GM12878 (cell line): ENCODE data around the gene BSCL2. TPM values are rescaled to one million over a fixed set of nuclear protein-coding genes. Genes with fewer than 3 reads are reported as not detected.

ENCODE experiments used
- ATAC-seq: fragments of 200-7000 bp; cut with Tn5 transposase; 3 replicates; pipeline ENCODE4 v1.9.1; 2020; ENCODE audit warnings: mild to moderate bottlenecking, moderate library complexity
- BruUV-seq: library from RNA; stranded (reverse); fragments of 400-500 nt; replicated peaks from 2 replicates; lab custom pipeline; 2021; lab: Mats Ljungman, UMichigan
- CTCF ChIA-PET: fragments of 300-600 bp; sonication (Branson Sonifier 250); formaldehyde crosslinking; extraction: SDS; loops from one replicate; lab custom pipeline; 2021; ENCODE audit warnings: inconsistent platforms; lab: Yijun Ruan, JAX
- POLR2A ChIA-PET: fragments of 350-600 bp; formaldehyde crosslinking; extraction: SDS; loops from one replicate; lab custom pipeline; 2021; ENCODE audit warnings: inconsistent platforms; lab: Charles Lee
- RAD21 ChIA-PET: fragments of 300-600 bp; sonication (Branson Sonifier 250); formaldehyde crosslinking; loops from one replicate; lab custom pipeline; 2023; ENCODE audit warnings: antibody characterized with exemption; ENCODE audit not compliant: unreplicated experiment; lab: Charles Lee
- SMC1A ChIA-PET: fragments of 300-600 bp; sonication (Branson Sonifier 250); formaldehyde crosslinking; loops from one replicate; lab custom pipeline; 2023; ENCODE audit not compliant: unreplicated experiment, uncharacterized antibody; lab: Charles Lee
- DNase-seq: peaks from one replicate; pipeline ENCODE4 v3.0.0-alpha.2; 2011; ENCODE audit warnings: low read depth, low spot score
- FAIRE-seq: peaks from 3 replicates; lab custom pipeline; 2011; peaks lifted over from hg19 to GRCh38; lab: Jason Lieb, UNC
- H2AFZ ChIP-seq: 2 replicates; pipeline ENCODE4 v1.6.0; 2011; ENCODE audit warnings: low read depth, low read length, control low read depth; ENCODE audit not compliant: control insufficient read depth
- H3K27ac ChIP-seq: 2 replicates; pipeline ENCODE4 v1.5.1; 2011; ENCODE audit warnings: control low read depth; ENCODE audit not compliant: control insufficient read depth, insufficient read depth
- H3K27me3 ChIP-seq, 2 experiments: replicated peaks in 1 of 2; 2 replicates each; pipeline versions ENCODE4 v1.6.0 to v1.6.1; 2011; ENCODE audit warnings: low read length in 1 of 2; ENCODE audit not compliant: control insufficient read depth in 2 of 2, insufficient read depth in 2 of 2
- H3K36me3 ChIP-seq, 2 experiments: 2 replicates each; pipeline ENCODE4 v1.5.1; 2011; ENCODE audit warnings: low read length in 1 of 2; ENCODE audit not compliant: control insufficient read depth in 2 of 2, insufficient read depth in 2 of 2
- H3K4me1 ChIP-seq: 2 replicates; pipeline ENCODE4 v1.6.1; 2011; ENCODE audit warnings: mild to moderate bottlenecking, low read length, moderate library complexity, mixed read lengths; ENCODE audit not compliant: control insufficient read depth, insufficient read depth
- H3K4me2 ChIP-seq: 2 replicates; pipeline ENCODE4 v1.6.0; 2011; ENCODE audit warnings: control low read depth; ENCODE audit not compliant: control insufficient read depth, insufficient read depth
- H3K4me3 ChIP-seq: fragments of 200-600 bp; sonication (generic); 2 replicates; pipeline ENCODE4 v1.5.1; 2016
- H3K79me2 ChIP-seq: 2 replicates; pipeline ENCODE4 v1.6.0; 2011; ENCODE audit warnings: low read length; ENCODE audit not compliant: control insufficient read depth, insufficient read depth
- H3K9ac ChIP-seq: 2 replicates; pipeline ENCODE4 v1.8.0; 2011; ENCODE audit warnings: low read length, control low read depth, mixed read lengths; ENCODE audit not compliant: control insufficient read depth, insufficient read depth
- H3K9me3 ChIP-seq: replicated peaks from 3 replicates; pipeline ENCODE4 v1.5.1; 2011; ENCODE audit warnings: mild to moderate bottlenecking, low read length; ENCODE audit not compliant: control insufficient read depth, insufficient read depth
- H4K20me1 ChIP-seq: 2 replicates; pipeline ENCODE4 v1.6.0; 2011; ENCODE audit not compliant: control insufficient read depth, insufficient read depth
- CBFB ChIP-seq: IDR thresholded peaks from 2 replicates; pipeline ENCODE4 v1.6.1; 2016; ENCODE audit warnings: antibody characterized with exemption, low read depth
- E2F8 ChIP-seq: fragments of 450-650 bp; IDR thresholded peaks from 2 replicates; pipeline ENCODE4 v1.6.1; 2018; ENCODE audit warnings: mild to moderate bottlenecking, low read depth, moderate library complexity; ENCODE audit not compliant: partially characterized antibody
- HDAC6 ChIP-seq: fragments of 200-600 bp; sonication (generic); IDR thresholded peaks from one replicate; pipeline ENCODE4 v1.8.0; 2017; ENCODE audit warnings: antibody characterized with exemption; ENCODE audit not compliant: unreplicated experiment
- MXI1 ChIP-seq: fragments of 150-350 bp; IDR thresholded peaks from 2 replicates; pipeline ENCODE4 v1.6.1; 2011; ENCODE audit warnings: low read depth, mild to moderate bottlenecking, inconsistent platforms, low read length, improper control_type of control experiment
- POLR2A ChIP-seq: IDR thresholded peaks from 2 replicates; pipeline ENCODE4 v1.6.1; 2011; ENCODE audit warnings: low read depth, mild to moderate bottlenecking, low read length
- RB1 ChIP-seq: fragments of 450-650 bp; formaldehyde crosslinking; IDR thresholded peaks from 2 replicates; pipeline ENCODE4 v1.6.1; 2017; ENCODE audit warnings: mild to moderate bottlenecking, borderline replicate concordance
- ZNF384 ChIP-seq: IDR thresholded peaks from 2 replicates; pipeline ENCODE4 v1.6.1; 2012; ENCODE audit warnings: low read depth, mild to moderate bottlenecking, low read length, improper control_type of control experiment, borderline replicate concordance
- WGBS: methylation state at CpG from one replicate; pipeline ENCODE4 v1.1.6; 2016; ENCODE audit warnings: low lambda C conversion rate; ENCODE audit not compliant: insufficient replicate concordance, insufficient coverage; ENCODE audit errors: missing lambda C conversion rate; 5-methylcytosine and 5-hydroxymethylcytosine counted together
- in situ Hi-C: fragments of 300-500 bp; cut with MboI; formaldehyde crosslinking; loops from 9 replicates; pipeline ENCODE4 v1.14.3; 2018; ENCODE audit warnings: mixed read lengths
- intact Hi-C: fragments of 100-400 bp; cut with micrococcal nuclease; formaldehyde crosslinking; loops from one replicate; pipeline ENCODE4 v1.14.2; 2022; ENCODE audit not compliant: unreplicated experiment
- polyA plus RNA-seq, 11 experiments: library from polyadenylated mRNA; depleted of rRNA in 4 of 11; unstranded in 6 of 11; stranded (reverse) in 5 of 11; fragments of >200 nt; fragmentation: Nextera tagmentation in 4 of 11; fragmentation: Illumina TruSeq in 1 of 11; extraction: Ambion mirVana in 4 of 11; extraction: Trizol in 1 of 11; gene quantifications; 1 replicate in 1 of 11; 2 replicates in 10 of 11; pipeline versions ENCODE4 v1.2.1 to v1.2.3, GENCODE V29; 2011 to 2016; ENCODE audit warnings: inconsistent platforms in 2 of 11, missing spikeins in 2 of 11, low read depth in 1 of 11
- total RNA-seq, 4 experiments: library from RNA; depleted of rRNA in 3 of 4; stranded (reverse); fragments of >200 nt in 3 of 4; fragmentation: Illumina TruSeq in 1 of 4; extraction: Trizol in 1 of 4; gene quantifications; 2 replicates each; pipeline versions ENCODE4 v1.2.1 to v1.2.3, GENCODE V29; 2013 to 2021

BSCL2 gene
- total and polyA plus RNA-seq, 10 of the 15 experiments (the other 5 are each of a cell fraction or from before 2014, with no cell fraction given): 12.3 to 57.9 (median 21.8) TPM

GRCh38 chr11:62669420-62670161, 37.6 kb downstream of the BSCL2 start:
- ChIA-PET CTCF (interaction anchor here (1.0 to 1.4 kb wide), 2 partner anchors 78 to 245 kb away, joined by 4 to 5 read pairs; partner anchors contain the start of gene TUT1), SMC1A (interaction anchor here (0.6 to 1.4 kb wide), 4 partner anchors 15 to 188 kb away, joined by 3 to 4 read pairs (median 3); no protein-coding TSS in a partner anchor), RAD21 (interaction anchor here (0.7 kb wide), 1 partner anchor 179 kb away, joined by 3 read pairs; no protein-coding TSS in a partner anchor), POLR2A (interaction anchor here (1.0 to 16.2 kb wide), 8 partner anchors 10 to 85 kb away, joined by 3 to 295 read pairs (median 6); partner anchors contain the start of genes GANAB, HNRNPUL2, INTS5 and TTC9C)
- Histone ChIP-seq H3K79me2 (peaks cover 68% of the 10 kb centered on the region), H4K20me1 (no peaks in the 10 kb centered on the region), H3K4me1 (peaks cover 21% of the 10 kb centered on the region), H3K4me3 (no peak overlapping the region), H3K4me2 (peak overlapping the region; percentile 64), H3K27ac (no peak overlapping the region), H2AFZ (no peak overlapping the region), H3K27me3 (no peaks in the 10 kb centered on the region), H3K9me3 (no peaks in the 10 kb centered on the region), H3K9ac (no peak overlapping the region), H3K36me3 (peaks cover 0 to 6% of the 10 kb centered on the region in 2 experiments; a peak in 1 of 4 replicates)
- BruUV-seq: no TSS peak
- ATAC-seq (no peak), DNase-seq (no peak), FAIRE-seq (no peak)
- intact Hi-C loops: loop anchor here (2.0 to 5.0 kb wide), 3 partner anchors 57 to 193 kb away; partner anchors contain the start of genes EML3, ROM1 and TUT1
- 0 out of 2 replicates have a peak, but pooled peaks have one; percentile 29 for TF ChIP-seq POLR2A
- no peak for TF ChIP-seq ZNF384
- no peak for TF ChIP-seq RB1
- TF ChIP-seq MXI1: no peak
- in situ Hi-C loops: no loop called here
- 86% methylated on average over 4 of the region's 4 CpGs for WGBS

DNA sequence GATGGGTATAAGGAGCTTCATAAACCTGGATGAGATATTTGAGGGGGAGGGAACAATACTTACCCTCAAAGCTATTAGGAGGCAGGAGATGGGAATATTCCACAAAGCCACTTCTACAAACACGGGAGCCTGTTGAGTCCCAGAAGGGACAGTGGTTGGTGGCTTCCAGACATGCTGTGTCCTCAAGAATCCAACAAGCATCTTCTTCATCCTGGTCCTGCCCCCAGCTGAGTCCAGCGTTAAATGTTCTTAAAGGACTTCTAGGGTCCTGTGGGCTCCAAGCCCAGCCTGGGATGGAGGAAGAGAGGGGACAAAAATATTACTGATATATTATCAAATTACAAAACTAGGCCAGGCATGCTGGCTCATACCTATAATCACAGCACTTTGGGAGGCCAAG, 39.8 kb downstream of the BSCL2 start:
- no TSS peak for BruUV-seq
- ATAC-seq (no peak), FAIRE-seq (no peak), DNase-seq (no peak)
- intact Hi-C loops (no loop called here), in situ Hi-C loops (no loop called here)
- WGBS: 66% methylated on average over 2 of the region's 2 CpGs
- ChIA-PET SMC1A (interaction anchor here (0.6 to 1.5 kb wide), 11 partner anchors 10 to 187 kb away, joined by 3 to 6 read pairs (median 3); partner anchors contain the start of genes B3GAT3, INTS5, TUT1 and ZBTB3), RAD21 (interaction anchor here (0.9 to 1.8 kb wide), 5 partner anchors 10 to 46 kb away, joined by 3 to 8 read pairs (median 3); partner anchors contain the start of gene B3GAT3), POLR2A (interaction anchor here (0.6 to 16.2 kb wide), 20 partner anchors 10 to 189 kb away, joined by 3 to 295 read pairs (median 5); partner anchors contain the start of genes B3GAT3, GANAB, HNRNPUL2 and INTS5), CTCF (interaction anchor here (0.8 to 2.4 kb wide), 8 partner anchors 9 to 75 kb away, joined by 3 to 10 read pairs (median 4); partner anchors contain the start of genes TUT1 and UBXN1)
- TF ChIP-seq E2F8 (no peak), CBFB (0 out of 2 replicates have a peak, but pooled peaks have one; percentile 14), HDAC6 (no peak)
- Histone ChIP-seq H3K27ac (peak overlapping the region; percentile 95), H3K27me3 (no peaks in the 10 kb centered on the region), H4K20me1 (no peaks in the 10 kb centered on the region), H2AFZ (no peak overlapping the region), H3K4me2 (peak overlapping the region; percentile 95), H3K9ac (peak overlapping the region; percentile 96; the same call in 1 of the 2 replicates), H3K36me3 (peaks cover 5 to 11% of the 10 kb centered on the region in 2 experiments), H3K4me3 (peak overlapping the region; percentile 95), H3K9me3 (no peaks in the 10 kb centered on the region), H3K79me2 (peaks cover 71% of the 10 kb centered on the region), H3K4me1 (peaks cover 14% of the 10 kb centered on the region)
